PC-3 (cell line): ENCODE results near the gene CIBAR2.

ENCODE experiments used
- CTCF ChIP-seq: fragments of 300-600 bp; sonication (generic); conservative IDR thresholded peaks from 2 replicates; pipeline ENCODE4 v1.5.1; 2017; ENCODE audit warnings: antibody characterized with exemption, low read depth, mild to moderate bottlenecking, low read length
- EZH2 ChIP-seq: fragments of 300-600 bp; sonication (generic); IDR thresholded peaks from one replicate; pipeline ENCODE4 v1.6.1; 2017; ENCODE audit warnings: antibody characterized with exemption, mild to moderate bottlenecking, low read length; ENCODE audit not compliant: unreplicated experiment

- no peak for TF ChIP-seq EZH2
- no peak for TF ChIP-seq CTCF
These were observed 57.3 kb downstream of the CIBAR2 start for GRCh38 chr16:85054948-85055492.
